ENCODE data around the gene MIER1. TPM values are rescaled to one million over a fixed set of nuclear protein-coding genes. Genes with fewer than 3 reads are reported as not detected.
"Not testable (repeated sequence)": the region's sequence is repeated elsewhere in the genome, so short reads cannot be mapped to it uniquely, and the experiment has no call there.

Gene MIER1
- total RNA-seq, 2 experiments from 2014 or later = 61.7 to 62.0 TPM

DNA sequence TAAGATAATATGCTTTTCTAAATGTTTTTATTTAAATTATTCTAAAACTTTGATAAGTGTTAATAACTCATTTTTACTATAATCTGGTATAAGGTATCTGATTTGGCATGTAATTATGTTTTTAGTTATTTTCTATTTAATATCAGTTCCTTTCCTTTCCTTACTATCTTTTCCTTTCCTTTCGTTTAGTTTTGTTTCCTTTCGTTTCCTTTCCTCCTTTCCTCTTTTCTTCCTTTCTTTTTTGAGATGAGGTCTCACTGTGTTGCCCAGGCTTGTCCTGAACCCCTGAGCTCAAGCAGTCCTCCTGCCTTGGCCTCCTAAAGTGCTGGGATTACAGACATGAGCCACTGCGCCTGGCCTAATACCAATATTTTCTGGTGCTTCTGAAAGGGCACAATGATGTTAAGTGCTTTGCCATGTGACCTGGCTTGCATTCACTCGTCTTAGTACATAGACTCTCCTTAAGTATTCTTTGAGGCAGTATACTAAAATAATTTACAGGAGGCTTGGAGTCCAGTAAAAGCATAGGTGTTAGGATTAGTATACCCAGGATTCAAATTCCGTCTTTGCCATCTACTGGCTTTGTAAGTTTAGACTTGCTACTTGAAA, 18.7 kb downstream of the MIER1 start:
- Mint-ChIP-seq H3K4me3 (no peak overlapping the region), H3K27ac (peak overlapping the region; percentile 28), H3K4me1 (peaks cover 52% of the 10 kb centered on the region), H3K9me3 (no peaks in the 10 kb centered on the region), H3K36me3 (ENCODE audit: low read depth) (peaks cover 59% of the 10 kb centered on the region), H3K27me3 (no peaks in the 10 kb centered on the region)
- ChIA-PET POLR2A (no interaction called here), CTCF (no interaction called here)
- no peak for DNase-seq

- no peaks in the 10 kb centered on the region for H3K9me3 Mint-ChIP-seq
- H3K27ac Mint-ChIP-seq = no peak overlapping the region
- no peaks in the 10 kb centered on the region for H3K27me3 Mint-ChIP-seq
- peaks cover 44% of the 10 kb centered on the region for H3K4me1 Mint-ChIP-seq
- ChIA-PET POLR2A (no interaction called here), CTCF (interaction anchor here (0.8 to 1.0 kb wide), 2 partner anchors 51 to 267 kb away, joined by 3 read pairs; no protein-coding TSS in a partner anchor)
- H3K4me3 Mint-ChIP-seq = no peak overlapping the region
- H3K36me3 Mint-ChIP-seq (ENCODE audit: low read depth) = peaks cover 63% of the 10 kb centered on the region
- DNase-seq = no peak
These were observed 19.8 kb downstream of the MIER1 start for GRCh38 chr1:66944330-66945274.

DNA sequence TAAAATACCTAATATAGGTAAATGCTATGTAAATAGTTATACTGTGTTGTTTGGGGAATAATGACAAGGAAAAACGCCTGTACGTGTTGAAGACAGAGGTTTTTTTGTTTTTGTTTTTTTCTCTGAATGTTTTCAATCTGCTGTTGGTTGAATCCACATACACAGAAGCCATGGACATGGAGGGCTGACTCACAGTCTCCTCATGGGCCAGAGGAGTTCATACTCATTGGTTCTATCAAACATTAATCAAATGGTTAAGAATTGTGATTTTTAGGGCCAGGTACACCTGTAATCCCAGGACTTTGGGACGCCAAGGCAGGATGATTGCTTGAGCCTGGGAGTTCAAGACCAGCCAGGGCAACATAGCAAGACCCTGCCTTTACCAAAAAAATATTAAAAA, 20.5 kb downstream of the MIER1 start:
- Mint-ChIP-seq H3K36me3 (ENCODE audit: low read depth) (peaks cover 58% of the 10 kb centered on the region), H3K27me3 (no peaks in the 10 kb centered on the region), H3K27ac (no peak overlapping the region), H3K4me1 (peaks cover 38% of the 10 kb centered on the region), H3K9me3 (no peaks in the 10 kb centered on the region), H3K4me3 (no peak overlapping the region)
- DNase-seq = no peak
- POLR2A ChIA-PET = interaction anchor here (1.2 to 1.3 kb wide), 2 partner anchors 8 to 54 kb away, joined by 3 to 4 read pairs; no protein-coding TSS in a partner anchor
- CTCF ChIA-PET = no interaction called here

- H3K4me1 Mint-ChIP-seq = peaks cover 24% of the 10 kb centered on the region
- no peak overlapping the region for H3K4me3 Mint-ChIP-seq
- no peaks in the 10 kb centered on the region for H3K27me3 Mint-ChIP-seq
- ChIA-PET POLR2A (interaction anchor here (0.6 to 0.8 kb wide), 2 partner anchors 17 to 180 kb away, joined by 3 read pairs; no protein-coding TSS in a partner anchor), CTCF (no interaction called here)
- peaks cover 60% of the 10 kb centered on the region for H3K36me3 Mint-ChIP-seq (ENCODE audit: low read depth)
- H3K9me3 Mint-ChIP-seq = no peaks in the 10 kb centered on the region
- peak overlapping the region; percentile 2 for H3K27ac Mint-ChIP-seq
- no peak for DNase-seq
These were observed 22.5 kb downstream of the MIER1 start for GRCh38 chr1:66947267-66947666.

DNA sequence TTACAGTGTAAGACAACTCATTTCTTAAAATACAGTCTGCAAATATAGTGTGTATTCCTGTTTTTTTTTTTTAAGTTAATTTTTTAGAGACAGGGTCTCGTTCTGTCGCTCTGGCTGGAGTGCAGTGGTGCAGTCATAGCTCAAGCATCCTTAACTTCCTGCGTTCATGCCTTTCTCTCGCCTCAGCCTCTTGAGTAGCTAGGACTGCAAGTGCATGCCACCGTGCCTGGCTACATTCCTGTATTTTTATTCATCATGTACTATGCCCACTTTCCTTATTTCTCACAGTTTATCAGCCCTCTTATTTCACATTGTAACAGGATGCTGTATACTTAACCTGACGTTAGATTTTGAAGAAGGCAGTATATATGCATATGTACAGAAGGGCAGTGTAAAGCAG, 26.7 kb downstream of the MIER1 start:
- no peak overlapping the region for H3K27ac Mint-ChIP-seq
- no peak for DNase-seq
- no peaks in the 10 kb centered on the region for H3K9me3 Mint-ChIP-seq
- POLR2A ChIA-PET = interaction anchor here (1.4 to 2.2 kb wide), 2 partner anchors 10 to 30 kb away, joined by 4 to 7 read pairs; no protein-coding TSS in a partner anchor
- no peaks in the 10 kb centered on the region for H3K27me3 Mint-ChIP-seq
- no peak overlapping the region for H3K4me3 Mint-ChIP-seq
- CTCF ChIA-PET = no interaction called here
- peaks cover 24% of the 10 kb centered on the region for H3K4me1 Mint-ChIP-seq
- peaks cover 75% of the 10 kb centered on the region for H3K36me3 Mint-ChIP-seq (ENCODE audit: low read depth)

- ChIA-PET CTCF (no interaction called here), POLR2A (no interaction called here)
- no peaks in the 10 kb centered on the region for H3K9me3 Mint-ChIP-seq
- H3K27me3 Mint-ChIP-seq = no peaks in the 10 kb centered on the region
- peaks cover 74% of the 10 kb centered on the region for H3K36me3 Mint-ChIP-seq (ENCODE audit: low read depth)
- H3K4me3 Mint-ChIP-seq = no peak overlapping the region
- H3K27ac Mint-ChIP-seq = peak overlapping the region; percentile 18
- DNase-seq = no peak
- H3K4me1 Mint-ChIP-seq = peaks cover 20% of the 10 kb centered on the region
These were observed 29.4 kb downstream of the MIER1 start for GRCh38 chr1:66954208-66954607.

- H3K9me3 Mint-ChIP-seq = no peaks in the 10 kb centered on the region
- no peak overlapping the region for H3K4me3 Mint-ChIP-seq
- CTCF ChIA-PET = interaction anchor here (1.4 kb wide), 1 partner anchor 542 kb away, joined by 3 read pairs; no protein-coding TSS in a partner anchor
- H3K36me3 Mint-ChIP-seq (ENCODE audit: low read depth) = peaks cover 81% of the 10 kb centered on the region
- no peaks in the 10 kb centered on the region for H3K27me3 Mint-ChIP-seq
- H3K4me1 Mint-ChIP-seq = peaks cover 31% of the 10 kb centered on the region
- H3K27ac Mint-ChIP-seq = no peak overlapping the region
- POLR2A ChIA-PET = interaction anchor here (3.4 kb wide), 1 partner anchor 28 kb away, joined by 12 read pairs; no protein-coding TSS in a partner anchor
- no peak for DNase-seq
These were observed 33.1 kb downstream of the MIER1 start for GRCh38 chr1:66957938-66958337.

DNA sequence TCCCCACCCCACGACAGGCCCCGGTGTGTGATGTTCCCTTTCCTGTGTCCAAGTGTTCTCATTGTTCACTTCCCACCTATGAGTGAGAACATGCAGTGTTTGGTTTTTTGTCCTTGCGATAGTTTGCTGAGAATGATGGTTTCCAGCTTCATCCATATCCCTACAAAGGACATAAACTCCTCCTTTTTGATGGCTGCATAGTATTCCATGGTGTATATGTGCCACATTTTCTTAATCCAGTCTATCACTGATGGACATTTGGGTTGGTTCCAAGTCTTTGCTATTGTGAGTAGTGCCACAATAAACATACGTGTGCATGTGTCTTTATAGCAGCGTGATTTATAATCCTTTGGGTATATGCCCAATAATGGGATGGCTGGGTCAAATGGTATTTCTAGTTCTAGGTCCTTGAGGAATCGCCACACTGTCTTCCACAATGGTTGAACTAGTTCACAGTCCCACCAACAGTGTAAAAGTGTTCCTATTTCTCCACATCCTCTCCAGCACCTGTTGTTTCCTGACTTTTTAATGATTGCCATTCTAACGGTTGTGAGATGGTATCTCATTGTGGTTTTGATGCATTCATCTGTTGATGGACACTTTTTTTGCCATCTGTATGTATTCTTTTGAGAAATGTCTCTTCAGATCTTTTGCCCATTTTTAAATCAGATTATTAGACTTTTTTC, 41.5 kb downstream of the MIER1 start:
- H3K27ac Mint-ChIP-seq, H3K27me3 Mint-ChIP-seq, POLR2A ChIA-PET, DNase-seq, H3K4me3 Mint-ChIP-seq, CTCF ChIA-PET, H3K9me3 Mint-ChIP-seq: not testable (repeated sequence)
- Mint-ChIP-seq H3K36me3 (ENCODE audit: low read depth) (peaks cover 86% of the 10 kb centered on the region), H3K4me1 (peaks cover 21% of the 10 kb centered on the region)

- Mint-ChIP-seq H3K27me3 (no peaks in the 10 kb centered on the region), H3K4me1 (peaks cover 20% of the 10 kb centered on the region), H3K4me3 (no peak overlapping the region), H3K27ac (no peak overlapping the region), H3K9me3 (peaks cover 8% of the 10 kb centered on the region), H3K36me3 (ENCODE audit: low read depth) (peaks cover 76% of the 10 kb centered on the region)
- ChIA-PET CTCF (no interaction called here), POLR2A (no interaction called here)
- DNase-seq = no peak
These were observed 43.8 kb downstream of the MIER1 start for GRCh38 chr1:66968574-66968973.

DNA sequence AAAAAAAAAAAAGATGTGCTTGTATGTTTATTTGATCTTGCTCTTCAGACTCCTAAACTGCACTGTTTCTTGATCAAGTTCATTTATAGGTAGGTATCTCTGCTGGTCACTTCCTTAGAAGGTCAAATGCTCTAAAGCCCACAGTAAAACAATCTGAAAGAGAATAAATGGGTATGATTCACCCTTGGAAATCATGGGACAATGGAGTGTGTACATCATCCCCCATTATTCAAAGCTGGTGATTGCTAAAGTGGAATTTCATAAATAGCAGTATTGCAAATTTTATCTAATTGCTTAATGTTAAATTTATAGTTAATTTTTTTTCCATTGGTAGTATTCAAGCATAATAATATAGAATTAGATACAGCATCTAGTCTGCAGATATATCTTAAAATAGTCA, 53.4 kb downstream of the MIER1 start:
- Mint-ChIP-seq H3K27me3 (no peaks in the 10 kb centered on the region), H3K27ac (no peak overlapping the region), H3K4me1 (peaks cover 21% of the 10 kb centered on the region), H3K4me3 (no peak overlapping the region), H3K36me3 (ENCODE audit: low read depth) (peaks cover 54% of the 10 kb centered on the region), H3K9me3 (no peaks in the 10 kb centered on the region)
- DNase-seq = no peak
- POLR2A ChIA-PET = interaction anchor here (1.2 to 1.4 kb wide), 2 partner anchors 48 to 212 kb away, joined by 3 to 5 read pairs; no protein-coding TSS in a partner anchor
- CTCF ChIA-PET = no interaction called here

DNA sequence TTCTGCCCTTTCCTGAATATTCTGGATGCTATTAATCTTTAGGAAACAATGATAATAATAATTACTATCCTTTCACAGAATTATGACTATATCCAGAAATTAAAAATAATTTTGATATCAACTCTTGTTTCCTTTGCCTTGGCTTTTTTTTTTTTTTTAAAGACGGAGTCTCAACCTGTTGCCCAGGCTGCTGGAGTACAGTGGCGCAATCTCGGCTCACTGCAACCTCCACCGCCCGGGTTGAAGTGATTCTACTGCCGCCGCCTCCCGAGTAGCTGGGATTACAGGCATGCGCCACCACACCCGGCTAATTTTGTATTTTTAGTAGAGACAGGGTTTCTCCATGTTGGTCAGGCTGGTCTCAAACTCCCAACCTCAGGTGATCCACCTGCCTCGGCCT, 54.8 kb downstream of the MIER1 start:
- POLR2A ChIA-PET = interaction anchor here (0.9 kb wide), 1 partner anchor 54 kb away, joined by 4 read pairs; no protein-coding TSS in a partner anchor
- DNase-seq, H3K9me3 Mint-ChIP-seq, H3K27me3 Mint-ChIP-seq, H3K27ac Mint-ChIP-seq, H3K4me3 Mint-ChIP-seq: not testable (repeated sequence)
- Mint-ChIP-seq H3K4me1 (peaks cover 29% of the 10 kb centered on the region), H3K36me3 (ENCODE audit: low read depth) (peaks cover 58% of the 10 kb centered on the region)
- CTCF ChIA-PET = interaction anchor here (0.7 kb wide), 1 partner anchor 48 kb away, joined by 3 read pairs; no protein-coding TSS in a partner anchor

- no peak for DNase-seq
- ChIA-PET POLR2A (interaction anchor here (0.6 to 1.6 kb wide), 9 partner anchors 9 to 449 kb away, joined by 3 to 5 read pairs (median 4); partner anchors contain the start of genes DNAI4, MIER1, SERBP1 and SLC35D1), CTCF (interaction anchor here (0.9 to 1.3 kb wide), 6 partner anchors 9 to 231 kb away, joined by 3 to 6 read pairs (median 3); no protein-coding TSS in a partner anchor)
- Mint-ChIP-seq H3K4me3 (peak overlapping the region; percentile 52), H3K27me3 (no peaks in the 10 kb centered on the region), H3K9me3 (no peaks in the 10 kb centered on the region), H3K36me3 (ENCODE audit: low read depth) (peaks cover 52% of the 10 kb centered on the region), H3K4me1 (peaks cover 29% of the 10 kb centered on the region), H3K27ac (peak overlapping the region; percentile 5)
These were observed 56.1 kb downstream of the MIER1 start for GRCh38 chr1:66980745-66981367.
